ENCODE measurements around the gene HBA2. TPM values are rescaled to one million over a fixed set of nuclear protein-coding genes. Genes with fewer than 3 reads are reported as not detected.

The HBA2 gene
- total RNA-seq, 4 donors from 2014 or later: 1.8 to 10.8 (median 7.0) TPM; not detected in 1

- WGBS, 2 donors (ENCODE audit: low coverage in 1 of 2): 17% methylated on average over 30 of the region's 77 CpGs; no CpG with 5 or more reads in 1 of the 2 donors
- Histone ChIP-seq H3K9me3 (no peaks in the 10 kb centered on the region), H3K27me3 (peaks cover 74% of the 10 kb centered on the region), H3K4me3 (no peak overlapping the region), H3K4me1 (peaks cover 15 to 16% (median 16%) of the 10 kb centered on the region in 4 donors), H3K27ac (no peak overlapping the region), H3K36me3 (no peaks in the 10 kb centered on the region)
- no peak for DNase-seq
- in situ Hi-C loops (cut with MboI; ENCODE audit: low pct_ligation_motif_present in 1 of 4, low pct_unique_long_range_greater_than_20kb in 1 of 4, low sequenced_read_pairs in 3 of 4) (no loop called here), intact Hi-C loops (cut with DNase I; ENCODE audit: low total_unique reads) (no loop called here)
- TF ChIP-seq POLR2A (IDR thresholded peaks at IDR 0.05) (no peak), CTCF (IDR thresholded peaks at IDR 0.05) (no peak), EP300 (IDR thresholded peaks at IDR 0.05; ENCODE audit: low read depth) (no peak), POLR2AphosphoS5 (IDR thresholded peaks at IDR 0.05) (no peak)
Observed at GRCh38 chr16:164827-165538, 7.7 kb upstream of the HBA2 start.

GRCh38 chr16:165539-166374, 6.9 kb upstream of the HBA2 start, which contains the start of gene HBM:
TSS of gene HBM (plus strand) at chr16:165978. CDS start at chr16:165998, 20 bp downstream.
- Histone ChIP-seq H3K27ac (no peak within 1 kb of the TSS), H3K36me3 (no peaks in the 10 kb centered on the region), H3K9me3 (no peaks in the 10 kb centered on the region), H3K4me1 (peaks cover 15 to 16% (median 16%) of the 10 kb centered on the region in 4 donors), H3K4me3 (peak within 1 kb of the TSS in 1 of 4 donors; percentile 12), H3K27me3 (peaks cover 80% of the 10 kb centered on the region)
- in situ Hi-C loops (cut with MboI; ENCODE audit: low pct_ligation_motif_present in 1 of 4, low pct_unique_long_range_greater_than_20kb in 1 of 4, low sequenced_read_pairs in 3 of 4) (no loop called here), intact Hi-C loops (cut with DNase I; ENCODE audit: low total_unique reads) (no loop called here)
- TF ChIP-seq CTCF (IDR thresholded peaks at IDR 0.05): no peak
- TF ChIP-seq POLR2A (IDR thresholded peaks at IDR 0.05): no peak
- TF ChIP-seq EP300 (IDR thresholded peaks at IDR 0.05; ENCODE audit: low read depth): no peak
- no peak for TF ChIP-seq POLR2AphosphoS5 (IDR thresholded peaks at IDR 0.05)
- DNase-seq: no peak
- 9% methylated on average over 48 of the region's 75 CpGs; no CpG with 5 or more reads in 1 of the 2 donors for WGBS, 2 donors (ENCODE audit: low coverage in 1 of 2)

GRCh38 chr16:166375-167121, 6.1 kb upstream of the HBA2 start:
- Histone ChIP-seq H3K27ac (no peak overlapping the region), H3K9me3 (no peaks in the 10 kb centered on the region), H3K4me3 (peak overlapping the region in 1 of 4 donors; percentile 12), H3K4me1 (peaks cover 15 to 16% (median 16%) of the 10 kb centered on the region in 4 donors), H3K27me3 (peaks cover 80% of the 10 kb centered on the region), H3K36me3 (no peaks in the 10 kb centered on the region)
- intact Hi-C loops (cut with DNase I; ENCODE audit: low total_unique reads) (no loop called here), in situ Hi-C loops (cut with MboI; ENCODE audit: low pct_ligation_motif_present in 1 of 4, low pct_unique_long_range_greater_than_20kb in 1 of 4, low sequenced_read_pairs in 3 of 4) (no loop called here)
- 0 to 7% methylated on average over 1 to 38 of the region's 45 CpGs for WGBS, 2 donors (ENCODE audit: low coverage in 1 of 2)
- DNase-seq: no peak
- TF ChIP-seq EP300 (IDR thresholded peaks at IDR 0.05; ENCODE audit: low read depth) (no peak), POLR2A (IDR thresholded peaks at IDR 0.05) (no peak)

- no peak for TF ChIP-seq POLR2A (IDR thresholded peaks at IDR 0.05)
- TF ChIP-seq CTCF (IDR thresholded peaks at IDR 0.05): no peak
- no peak for TF ChIP-seq POLR2AphosphoS5 (IDR thresholded peaks at IDR 0.05)
- no peak for TF ChIP-seq EP300 (IDR thresholded peaks at IDR 0.05; ENCODE audit: low read depth)
- intact Hi-C loops (cut with DNase I; ENCODE audit: low total_unique reads) (no loop called here), in situ Hi-C loops (cut with MboI; ENCODE audit: low pct_ligation_motif_present in 1 of 4, low pct_unique_long_range_greater_than_20kb in 1 of 4, low sequenced_read_pairs in 3 of 4) (no loop called here)
- WGBS, 2 donors (ENCODE audit: low coverage in 1 of 2): 12% methylated on average over 11 of the region's 11 CpGs; no CpG with 5 or more reads in 1 of the 2 donors
- Histone ChIP-seq H3K9me3 (no peaks in the 10 kb centered on the region), H3K4me1 (peaks cover 15 to 16% (median 16%) of the 10 kb centered on the region in 4 donors), H3K4me3 (no peak overlapping the region), H3K36me3 (no peaks in the 10 kb centered on the region), H3K27ac (no peak overlapping the region), H3K27me3 (peaks cover 79% of the 10 kb centered on the region)
- no peak for DNase-seq
Observed at GRCh38 chr16:167122-167690, 5.5 kb upstream of the HBA2 start.

Measured in transverse colon (tissue), 4 donors.